ENCODE results near the gene DLGAP5.

Gene DLGAP5

GRCh38 chr14:55129086-55129427 is 62.3 kb downstream of the DLGAP5 start, which contains the start of gene LGALS3:
Gene LGALS3, plus strand, starts transcription at chr14:55129252. Its CDS starts 8,122 bp downstream, at chr14:55137374.
- no CpG with 5 or more reads among the region's 50 CpGs for WGBS (ENCODE audit: extremely low coverage, insufficient coverage, insufficient read length)
- peak within 1 kb of the TSS; percentile 81 for H4K8ac ChIP-seq (ENCODE audit: low read depth, low read length)

GRCh38 chr14:55128386-55129085 is 62.8 kb downstream of the DLGAP5 start:
- Histone ChIP-seq H4K12ac (ENCODE audit: low read depth, low read length) (no peak overlapping the region), H3K79me2 (ENCODE audit: control insufficient read depth, insufficient read depth, low read length, poor library complexity) (peaks cover 11% of the 10 kb centered on the region), H2AK5ac (ENCODE audit: low read length) (no peak overlapping the region), H2AFZ (ENCODE audit: insufficient read depth, low read length, poor library complexity) (peak overlapping the region; percentile 78), H3K9ac (ENCODE audit: low read length) (no peak overlapping the region), H3K9me3 (ENCODE audit: insufficient read depth, low read depth, low read length) (no peaks in the 10 kb centered on the region), H3K36me3 (ENCODE audit: control insufficient read depth in 1 of 2, insufficient read depth in 2 of 2, low read length in 2 of 2) (no peaks in the 10 kb centered on the region), H3K14ac (ENCODE audit: low read length) (peak overlapping the region; percentile 17), H3K4me1 (ENCODE audit: control insufficient read depth in 1 of 2, insufficient read depth in 2 of 2, low read length in 2 of 2) (peaks cover 18 to 27% of the 10 kb centered on the region in 2 experiments), H4K8ac (ENCODE audit: low read depth, low read length) (peak overlapping the region; percentile 63), H3K4me3 (ENCODE audit: low read depth, low read length) (peak overlapping the region; percentile 73), H3K27ac (ENCODE audit: low read depth, low read length) (no peak overlapping the region), H3K18ac (ENCODE audit: low read length) (peak overlapping the region; percentile 63), H2BK120ac (ENCODE audit: insufficient read depth, low read length, poor library complexity) (peak overlapping the region; percentile 7), H2BK5ac (ENCODE audit: low read depth, low read length, poor library complexity) (no peak overlapping the region), H3K4ac (ENCODE audit: low read depth, low read length) (no peak overlapping the region), H2BK12ac (ENCODE audit: low read length) (peak overlapping the region; percentile 59), H3K4me2 (ENCODE audit: low read length) (peak overlapping the region; percentile 79), H4K91ac (ENCODE audit: low read depth, low read length) (no peak overlapping the region), H3K79me1 (ENCODE audit: low read length) (peaks cover 16% of the 10 kb centered on the region), H3K23ac (ENCODE audit: low read length) (no peak overlapping the region), H3K27me3 (ENCODE audit: insufficient read depth, low read length) (no peaks in the 10 kb centered on the region)
- no CpG with 5 or more reads among the region's 20 CpGs for WGBS (ENCODE audit: extremely low coverage, insufficient coverage, insufficient read length)
- DNase-seq: peak in 1 of 2 donors; percentile 22

More at GRCh38 chr14:55129086-55129427, 62.3 kb downstream of the DLGAP5 start, which contains the start of gene LGALS3:
- Histone ChIP-seq H3K4ac (ENCODE audit: low read depth, low read length) (peak within 1 kb of the TSS; percentile 72), H3K79me1 (ENCODE audit: low read length) (peaks cover 15% of the 10 kb centered on the region), H2BK12ac (ENCODE audit: low read length) (peak within 1 kb of the TSS; percentile 59), H3K27ac (ENCODE audit: low read depth, low read length) (no peak within 1 kb of the TSS), H3K4me1 (ENCODE audit: control insufficient read depth in 1 of 2, insufficient read depth in 2 of 2, low read length in 2 of 2) (peaks cover 16 to 23% of the 10 kb centered on the region in 2 experiments), H3K4me2 (ENCODE audit: low read length) (peak within 1 kb of the TSS; percentile 79), H3K36me3 (ENCODE audit: control insufficient read depth in 1 of 2, insufficient read depth in 2 of 2, low read length in 2 of 2) (peaks cover 0 to 2% of the 10 kb centered on the region in 2 experiments), H4K12ac (ENCODE audit: low read depth, low read length) (peak within 1 kb of the TSS; percentile 50), H3K18ac (ENCODE audit: low read length) (peak within 1 kb of the TSS; percentile 92), H2AK5ac (ENCODE audit: low read length) (peak within 1 kb of the TSS; percentile 75), H4K91ac (ENCODE audit: low read depth, low read length) (peak within 1 kb of the TSS; percentile 85), H3K14ac (ENCODE audit: low read length) (peak within 1 kb of the TSS; percentile 90), H3K4me3 (ENCODE audit: low read depth, low read length) (peak within 1 kb of the TSS; percentile 73), H3K79me2 (ENCODE audit: control insufficient read depth, insufficient read depth, low read length, poor library complexity) (peaks cover 11% of the 10 kb centered on the region), H2BK120ac (ENCODE audit: insufficient read depth, low read length, poor library complexity) (peak within 1 kb of the TSS; percentile 71), H2BK5ac (ENCODE audit: low read depth, low read length, poor library complexity) (peak within 1 kb of the TSS; percentile 54), H2AFZ (ENCODE audit: insufficient read depth, low read length, poor library complexity) (peak within 1 kb of the TSS; percentile 78), H3K9ac (ENCODE audit: low read length) (peak within 1 kb of the TSS; percentile 5), H3K27me3 (ENCODE audit: insufficient read depth, low read length) (no peaks in the 10 kb centered on the region), H3K9me3 (ENCODE audit: insufficient read depth, low read depth, low read length) (no peaks in the 10 kb centered on the region), H3K23ac (ENCODE audit: low read length) (no peak within 1 kb of the TSS)
- peak; percentile 79 to 80 for DNase-seq

- Histone ChIP-seq H3K4me1 (ENCODE audit: control insufficient read depth in 1 of 2, insufficient read depth in 2 of 2, low read length in 2 of 2) (peaks cover 29 to 38% of the 10 kb centered on the region in 2 experiments), H4K91ac (ENCODE audit: low read depth, low read length) (no peak overlapping the region)
Measured at GRCh38 chr14:55127460-55127951, 63.9 kb downstream of the DLGAP5 start.

DNA sequence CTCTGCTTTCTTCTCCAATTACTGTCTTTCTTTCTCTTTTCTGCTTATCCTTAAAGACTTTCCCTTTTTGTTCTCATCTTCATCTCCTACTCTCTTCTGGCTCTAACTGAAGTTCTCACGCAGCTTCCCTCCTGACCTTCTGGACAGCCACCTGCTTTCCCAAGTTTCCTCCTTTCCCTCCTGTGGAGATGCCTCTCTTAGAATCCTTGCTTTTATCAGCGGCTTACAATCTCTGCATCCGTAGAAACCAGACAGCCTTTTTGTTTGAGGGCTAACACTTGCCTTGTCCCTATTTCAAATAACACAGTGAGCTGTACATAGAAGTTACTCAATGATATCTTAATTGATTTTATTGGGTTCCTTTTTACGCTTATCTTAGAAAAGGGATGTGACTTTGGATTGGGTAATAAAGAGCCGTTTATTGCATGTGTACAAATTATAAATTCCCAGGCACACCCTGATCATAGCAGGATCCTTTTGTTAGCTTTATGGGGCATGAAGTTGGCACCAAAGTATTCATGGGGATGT is 64.4 kb downstream of the DLGAP5 start:
- H2AFZ ChIP-seq (ENCODE audit: insufficient read depth, low read length, poor library complexity): no peak overlapping the region
- H3K14ac ChIP-seq (ENCODE audit: low read length): no peak overlapping the region
- H2BK5ac ChIP-seq (ENCODE audit: low read depth, low read length, poor library complexity): no peak overlapping the region
- H3K27me3 ChIP-seq (ENCODE audit: insufficient read depth, low read length): no peaks in the 10 kb centered on the region
- no peak overlapping the region for H4K8ac ChIP-seq (ENCODE audit: low read depth, low read length)
- no peak overlapping the region for H3K9ac ChIP-seq (ENCODE audit: low read length)
- H3K23ac ChIP-seq (ENCODE audit: low read length): no peak overlapping the region
- H4K91ac ChIP-seq (ENCODE audit: low read depth, low read length): no peak overlapping the region
- no peak overlapping the region for H2AK5ac ChIP-seq (ENCODE audit: low read length)
- WGBS (ENCODE audit: extremely low coverage, insufficient coverage, insufficient read length): no CpG with 5 or more reads among the region's 5 CpGs
- H2BK120ac ChIP-seq (ENCODE audit: insufficient read depth, low read length, poor library complexity): no peak overlapping the region
- no peak for DNase-seq
- H3K4me3 ChIP-seq (ENCODE audit: low read depth, low read length): no peak overlapping the region
- H3K27ac ChIP-seq (ENCODE audit: low read depth, low read length): no peak overlapping the region
- peaks cover 14% of the 10 kb centered on the region for H3K79me2 ChIP-seq (ENCODE audit: control insufficient read depth, insufficient read depth, low read length, poor library complexity)
- H2BK12ac ChIP-seq (ENCODE audit: low read length): no peak overlapping the region
- no peak overlapping the region for H4K12ac ChIP-seq (ENCODE audit: low read depth, low read length)
- H3K9me3 ChIP-seq (ENCODE audit: insufficient read depth, low read depth, low read length): no peaks in the 10 kb centered on the region
- no peak overlapping the region for H3K4ac ChIP-seq (ENCODE audit: low read depth, low read length)
- H3K4me2 ChIP-seq (ENCODE audit: low read length): no peak overlapping the region
- no peak overlapping the region for H3K18ac ChIP-seq (ENCODE audit: low read length)
- H3K4me1 ChIP-seq (ENCODE audit: control insufficient read depth in 1 of 2, insufficient read depth in 2 of 2, low read length in 2 of 2): peaks cover 31 to 40% of the 10 kb centered on the region in 2 experiments
- peaks cover 26% of the 10 kb centered on the region for H3K79me1 ChIP-seq (ENCODE audit: low read length)
- no peaks in the 10 kb centered on the region for H3K36me3 ChIP-seq (ENCODE audit: control insufficient read depth in 1 of 2, insufficient read depth in 2 of 2, low read length in 2 of 2)

More at GRCh38 chr14:55127460-55127951, 63.9 kb downstream of the DLGAP5 start:
- Histone ChIP-seq H3K9ac (ENCODE audit: low read length) (no peak overlapping the region), H2AFZ (ENCODE audit: insufficient read depth, low read length, poor library complexity) (no peak overlapping the region), H3K18ac (ENCODE audit: low read length) (no peak overlapping the region), H2BK120ac (ENCODE audit: insufficient read depth, low read length, poor library complexity) (no peak overlapping the region), H4K12ac (ENCODE audit: low read depth, low read length) (no peak overlapping the region), H3K27me3 (ENCODE audit: insufficient read depth, low read length) (no peaks in the 10 kb centered on the region), H2BK12ac (ENCODE audit: low read length) (no peak overlapping the region), H3K23ac (ENCODE audit: low read length) (no peak overlapping the region), H4K8ac (ENCODE audit: low read depth, low read length) (no peak overlapping the region), H2AK5ac (ENCODE audit: low read length) (no peak overlapping the region), H3K27ac (ENCODE audit: low read depth, low read length) (no peak overlapping the region), H3K36me3 (ENCODE audit: control insufficient read depth in 1 of 2, insufficient read depth in 2 of 2, low read length in 2 of 2) (no peaks in the 10 kb centered on the region), H3K14ac (ENCODE audit: low read length) (no peak overlapping the region), H3K4me3 (ENCODE audit: low read depth, low read length) (no peak overlapping the region), H3K9me3 (ENCODE audit: insufficient read depth, low read depth, low read length) (no peaks in the 10 kb centered on the region), H3K79me2 (ENCODE audit: control insufficient read depth, insufficient read depth, low read length, poor library complexity) (peaks cover 14% of the 10 kb centered on the region), H3K4me2 (ENCODE audit: low read length) (no peak overlapping the region), H2BK5ac (ENCODE audit: low read depth, low read length, poor library complexity) (no peak overlapping the region), H3K79me1 (ENCODE audit: low read length) (peaks cover 26% of the 10 kb centered on the region), H3K4ac (ENCODE audit: low read depth, low read length) (no peak overlapping the region)
- peak; percentile 85 to 95 for DNase-seq
- no CpG with 5 or more reads among the region's 2 CpGs for WGBS (ENCODE audit: extremely low coverage, insufficient coverage, insufficient read length)
